HG03575 (cell line): ENCODE results near the gene HDAC4.

ENCODE experiments used
- ATAC-seq: cut with Tn5 transposase; IDR thresholded peaks from one replicate; pipeline ENCODE4 v1.9.1; 2021; ENCODE audit not compliant: unreplicated experiment, insufficient number of reproducible peaks, low FRiP score; ENCODE audit errors: extremely low read depth

Gene HDAC4

GRCh38 chr2:239375278-239376061, 25.4 kb downstream of the HDAC4 start:
- no peak for ATAC-seq

- no peak for ATAC-seq
Observed at GRCh38 chr2:239374896-239375277, 25.9 kb downstream of the HDAC4 start.

- no peak for ATAC-seq
Observed at GRCh38 chr2:239372835-239373234, 28.0 kb downstream of the HDAC4 start.

- ATAC-seq = no peak
Observed at GRCh38 chr2:239371726-239372686, 28.8 kb downstream of the HDAC4 start.

GRCh38 chr2:239370876-239371725, 29.7 kb downstream of the HDAC4 start:
- no peak for ATAC-seq

GRCh38 chr2:239370403-239370802, 30.4 kb downstream of the HDAC4 start:
- no peak for ATAC-seq

- peak; percentile 41 for ATAC-seq
Observed at GRCh38 chr2:239369631-239370161, 31.1 kb downstream of the HDAC4 start.

- ATAC-seq = no peak
Observed at GRCh38 chr2:239368906-239369552, 31.8 kb downstream of the HDAC4 start.

- ATAC-seq = no peak
Observed at GRCh38 chr2:239368321-239368720, 32.5 kb downstream of the HDAC4 start.

GRCh38 chr2:239366740-239367139, 34.1 kb downstream of the HDAC4 start:
- ATAC-seq = no peak

- no peak for ATAC-seq
Observed at GRCh38 chr2:239365782-239366435, 34.9 kb downstream of the HDAC4 start.

- ATAC-seq = no peak
Observed at GRCh38 chr2:239365071-239365781, 35.6 kb downstream of the HDAC4 start.

- ATAC-seq = no peak
Observed at GRCh38 chr2:239363946-239364637, 36.7 kb downstream of the HDAC4 start.

GRCh38 chr2:239362507-239362906, 38.3 kb downstream of the HDAC4 start:
- ATAC-seq = no peak

GRCh38 chr2:239361311-239361642, 39.5 kb downstream of the HDAC4 start:
- ATAC-seq = no peak

GRCh38 chr2:239360421-239361310, 40.2 kb downstream of the HDAC4 start:
- ATAC-seq = no peak
